T-helper 2 cell treated with Interferon-gamma antibody and Interleukin-4, amounts not matched to agents 5 μg/mL and 100 μg/mL, for 36 hours (primary cell): ENCODE data around the gene CD248.

Source experiments
- DNase-seq: peaks from one replicate; pipeline ENCODE4 v3.0.0; 2021; ENCODE audit warnings: low spot score
- H3K27ac Mint-ChIP-seq: one replicate; pipeline ENCODE4 v1.8.0; 2021; ENCODE audit warnings: mild to moderate bottlenecking, mixed read lengths
- H3K27me3 Mint-ChIP-seq: one replicate; pipeline ENCODE4 v1.8.0; 2021; ENCODE audit warnings: low read depth, mixed read lengths
- H3K36me3 Mint-ChIP-seq: one replicate; pipeline ENCODE4 v1.8.0; 2021; ENCODE audit warnings: low read depth, mixed read lengths
- H3K4me1 Mint-ChIP-seq: one replicate; pipeline ENCODE4 v1.8.0; 2021; ENCODE audit warnings: low read depth, mixed read lengths
- H3K4me3 Mint-ChIP-seq: one replicate; pipeline ENCODE4 v1.8.0; 2022; ENCODE audit warnings: mild to moderate bottlenecking, moderate library complexity, mixed read lengths
- H3K9me3 Mint-ChIP-seq: one replicate; pipeline ENCODE4 v1.8.0; 2021; ENCODE audit warnings: mixed read lengths

Gene CD248

GRCh38 chr11:66347425-66348276 lies 30.8 kb upstream of the CD248 start, which contains the start of gene B4GAT1:
TSS of gene B4GAT1 (minus strand) at chr11:66347629. CDS start at chr11:66347545, 84 bp downstream.
- Mint-ChIP-seq H3K27ac (peak within 1 kb of the TSS; percentile 94), H3K36me3 (peaks cover 11% of the 10 kb centered on the region), H3K9me3 (no peaks in the 10 kb centered on the region), H3K27me3 (peaks cover 4% of the 10 kb centered on the region), H3K4me3 (peak within 1 kb of the TSS; percentile 96), H3K4me1 (peaks cover 32% of the 10 kb centered on the region)
- DNase-seq, result peak; percentile 82

- Mint-ChIP-seq H3K9me3 (no peaks in the 10 kb centered on the region), H3K27ac (peak overlapping the region; percentile 88), H3K4me1 (peaks cover 32% of the 10 kb centered on the region), H3K27me3 (peaks cover 4% of the 10 kb centered on the region), H3K36me3 (peaks cover 9% of the 10 kb centered on the region), H3K4me3 (peak overlapping the region; percentile 96)
- no peak for DNase-seq
These were observed 29.9 kb upstream of the CD248 start for GRCh38 chr11:66346476-66347424.

GRCh38 chr11:66345316-66345649 lies 28.4 kb upstream of the CD248 start:
- Mint-ChIP-seq H3K9me3 (no peaks in the 10 kb centered on the region), H3K27me3 (peaks cover 4% of the 10 kb centered on the region), H3K27ac (peak overlapping the region; percentile 88), H3K36me3 (peaks cover 15% of the 10 kb centered on the region), H3K4me1 (peaks cover 32% of the 10 kb centered on the region), H3K4me3 (peak overlapping the region; percentile 96)
- no peak for DNase-seq

GRCh38 chr11:66344550-66345315 lies 27.9 kb upstream of the CD248 start, which contains the start of gene BRMS1:
TSS of gene BRMS1 (minus strand) at chr11:66345104. CDS start at chr11:66342234, 2,870 bp downstream.
- Mint-ChIP-seq H3K27ac (peak within 1 kb of the TSS; percentile 88), H3K27me3 (peaks cover 4% of the 10 kb centered on the region), H3K4me3 (peak within 1 kb of the TSS; percentile 96), H3K36me3 (peaks cover 15% of the 10 kb centered on the region), H3K4me1 (peaks cover 32% of the 10 kb centered on the region), H3K9me3 (no peaks in the 10 kb centered on the region)
- DNase-seq, result peak; percentile 97

GRCh38 chr11:66343176-66343575 lies 26.3 kb upstream of the CD248 start:
- peaks cover 32% of the 10 kb centered on the region for H3K4me1 Mint-ChIP-seq
- peaks cover 19% of the 10 kb centered on the region for H3K36me3 Mint-ChIP-seq
- DNase-seq, result no peak
- H3K4me3 Mint-ChIP-seq, result peak overlapping the region; percentile 96
- H3K27me3 Mint-ChIP-seq, result peaks cover 4% of the 10 kb centered on the region
- peak overlapping the region; percentile 24 for H3K27ac Mint-ChIP-seq
- no peaks in the 10 kb centered on the region for H3K9me3 Mint-ChIP-seq

- H3K9me3 Mint-ChIP-seq, result no peaks in the 10 kb centered on the region
- no peak overlapping the region for H3K4me3 Mint-ChIP-seq
- H3K4me1 Mint-ChIP-seq, result peaks cover 34% of the 10 kb centered on the region
- H3K27me3 Mint-ChIP-seq, result no peaks in the 10 kb centered on the region
- H3K27ac Mint-ChIP-seq, result no peak overlapping the region
- no peak for DNase-seq
- peaks cover 17% of the 10 kb centered on the region for H3K36me3 Mint-ChIP-seq
These were observed 24.8 kb upstream of the CD248 start for GRCh38 chr11:66341502-66342126.

- Mint-ChIP-seq H3K27ac (no peak overlapping the region), H3K4me3 (no peak overlapping the region), H3K9me3 (no peaks in the 10 kb centered on the region), H3K27me3 (no peaks in the 10 kb centered on the region), H3K4me1 (peaks cover 37% of the 10 kb centered on the region), H3K36me3 (peaks cover 17% of the 10 kb centered on the region)
- no peak for DNase-seq
These were observed 24.0 kb upstream of the CD248 start for GRCh38 chr11:66340596-66341501.

GRCh38 chr11:66339686-66340483 lies 23.0 kb upstream of the CD248 start:
- Mint-ChIP-seq H3K4me3 (no peak overlapping the region), H3K27me3 (no peaks in the 10 kb centered on the region), H3K9me3 (no peaks in the 10 kb centered on the region), H3K4me1 (peaks cover 29% of the 10 kb centered on the region), H3K36me3 (peaks cover 17% of the 10 kb centered on the region), H3K27ac (no peak overlapping the region)
- DNase-seq, result no peak

- Mint-ChIP-seq H3K9me3 (no peaks in the 10 kb centered on the region), H3K4me1 (peaks cover 26% of the 10 kb centered on the region), H3K27me3 (no peaks in the 10 kb centered on the region), H3K4me3 (no peak overlapping the region), H3K36me3 (peaks cover 17% of the 10 kb centered on the region), H3K27ac (no peak overlapping the region)
- DNase-seq, result no peak
These were observed 22.4 kb upstream of the CD248 start for GRCh38 chr11:66339162-66339675.

GRCh38 chr11:66338276-66339161 lies 21.7 kb upstream of the CD248 start:
- Mint-ChIP-seq H3K36me3 (peaks cover 16% of the 10 kb centered on the region), H3K4me3 (no peak overlapping the region), H3K4me1 (peaks cover 20% of the 10 kb centered on the region), H3K27ac (no peak overlapping the region), H3K27me3 (no peaks in the 10 kb centered on the region), H3K9me3 (no peaks in the 10 kb centered on the region)
- DNase-seq, result no peak
